ENCODE data around the gene DNAJC1.

- TF ChIP-seq CTCF (IDR thresholded peaks at IDR 0.05; ENCODE audit: borderline replicate concordance, extremely low read depth, low read length, poor library complexity, severe bottlenecking) (no peak), EZH2 (IDR thresholded peaks at IDR 0.05; ENCODE audit: borderline replicate concordance, low read depth, low read length, severe bottlenecking) (no peak)
Observed at GRCh38 chr10:21831986-21832820, 171.3 kb downstream of the DNAJC1 start.
